Fibroblast of lung (primary cell): ENCODE results near the gene C6orf62. TPM values are rescaled to one million over a fixed set of nuclear protein-coding genes. Genes with fewer than 3 reads are reported as not detected.

ENCODE experiments used
- DNase-seq, 2 donors: peaks; one replicate each; pipeline versions ENCODE4 v3.0.0 to v3.0.0-alpha.2; 2010; ENCODE audit warnings: low read depth in 2 of 2
- H2AFZ ChIP-seq: 2 replicates; pipeline ENCODE4 v1.5.1; 2012; ENCODE audit warnings: low read length, control low read depth, inconsistent platforms
- H3K27ac ChIP-seq: 2 replicates; pipeline ENCODE4 v1.5.1; 2011; ENCODE audit warnings: low read length, control low read depth; ENCODE audit not compliant: insufficient read depth
- H3K27me3 ChIP-seq: 2 replicates; pipeline ENCODE4 v1.5.1; 2011; ENCODE audit warnings: mild to moderate bottlenecking, low read length; ENCODE audit not compliant: control insufficient read depth, insufficient read depth
- H3K36me3 ChIP-seq: 2 replicates; pipeline ENCODE4 v1.5.1; 2011; ENCODE audit warnings: low read length; ENCODE audit not compliant: control insufficient read depth, insufficient read depth
- H3K4me1 ChIP-seq: 2 replicates; pipeline ENCODE4 v1.5.1; 2011; ENCODE audit warnings: low read length; ENCODE audit not compliant: control insufficient read depth, insufficient read depth; ENCODE audit errors: extremely low read depth
- H3K4me2 ChIP-seq: 2 replicates; pipeline ENCODE4 v1.5.1; 2011; ENCODE audit warnings: low read length, control low read depth; ENCODE audit not compliant: insufficient read depth; ENCODE audit errors: extremely low read depth
- H3K4me3 ChIP-seq, 4 experiments: fragments of 200-600 bp in 1 of 4; sonication (generic) in 1 of 4; replicated peaks in 1 of 4; 2 replicates each; pipeline ENCODE4 v1.5.1; 2011 to 2016; ENCODE audit warnings: low read length in 4 of 4, low read depth in 3 of 4, mild to moderate bottlenecking in 3 of 4, control low read depth in 2 of 4, inconsistent platforms in 1 of 4, mixed read lengths in 1 of 4; ENCODE audit not compliant: insufficient read depth in 1 of 4; ENCODE audit errors: control extremely low read depth in 1 of 4
- H3K79me2 ChIP-seq: 2 replicates; pipeline ENCODE4 v1.5.1; 2012; ENCODE audit warnings: mild to moderate bottlenecking, low read length, inconsistent platforms; ENCODE audit not compliant: control insufficient read depth, insufficient read depth
- H3K9ac ChIP-seq: 2 replicates; pipeline ENCODE4 v1.5.1; 2011; ENCODE audit warnings: mild to moderate bottlenecking, low read length, control low read depth; ENCODE audit not compliant: insufficient read depth
- H3K9me3 ChIP-seq: 2 replicates; pipeline ENCODE4 v1.5.1; 2012; ENCODE audit warnings: low read depth, low read length; ENCODE audit not compliant: control insufficient read depth, insufficient read depth
- H4K20me1 ChIP-seq: 2 replicates; pipeline ENCODE4 v1.5.1; 2011; ENCODE audit warnings: low read length; ENCODE audit not compliant: control insufficient read depth, insufficient read depth; ENCODE audit errors: extremely low read depth
- EZH2 ChIP-seq: IDR thresholded peaks from 2 replicates; pipeline ENCODE4 v1.5.1; 2012; ENCODE audit warnings: low read length, control low read depth, mild to moderate bottlenecking; ENCODE audit errors: missing control alignments
- polyA plus RNA-seq, 2 donors: library from polyadenylated mRNA; depleted of rRNA in 1 of 2; stranded (reverse) in 1 of 2; unstranded in 1 of 2; fragments of >200 nt; gene quantifications; 2 replicates each; pipeline ENCODE4 v1.2.1, GENCODE V29; 2011 to 2012; ENCODE audit warnings: missing spikeins in 1 of 2
- total RNA-seq: library from RNA; depleted of rRNA; stranded (reverse); fragments of >200 nt; gene quantifications from 2 replicates; pipeline ENCODE4 v1.2.1, GENCODE V29; 2014
- TF ChIP-seq, protein P1 (sequence below), 2 donors: IDR thresholded peaks in 1 of 2; conservative IDR thresholded peaks in 1 of 2; 1 replicate in 1 of 2; 2 replicates in 1 of 2; pipeline ENCODE4 v1.5.1; 2011 to 2012; ENCODE audit warnings: low read length in 2 of 2, control low read depth in 1 of 2, inconsistent platforms in 1 of 2, low read depth in 1 of 2, mild to moderate bottlenecking in 1 of 2

Gene C6orf62
- total and polyA plus RNA-seq, 2 donors (not counting 1 experiment from before 2014, with no cell fraction given) = 103 to 147 TPM

GRCh38 chr6:24667378-24667803, 51.6 kb downstream of the C6orf62 start:
- no peaks in the 10 kb centered on the region for H3K27me3 ChIP-seq
- peak overlapping the region; percentile 93 for H2AFZ ChIP-seq
- no peaks in the 10 kb centered on the region for H4K20me1 ChIP-seq
- no peak for TF ChIP-seq EZH2
- TF ChIP-seq, protein P1, sequence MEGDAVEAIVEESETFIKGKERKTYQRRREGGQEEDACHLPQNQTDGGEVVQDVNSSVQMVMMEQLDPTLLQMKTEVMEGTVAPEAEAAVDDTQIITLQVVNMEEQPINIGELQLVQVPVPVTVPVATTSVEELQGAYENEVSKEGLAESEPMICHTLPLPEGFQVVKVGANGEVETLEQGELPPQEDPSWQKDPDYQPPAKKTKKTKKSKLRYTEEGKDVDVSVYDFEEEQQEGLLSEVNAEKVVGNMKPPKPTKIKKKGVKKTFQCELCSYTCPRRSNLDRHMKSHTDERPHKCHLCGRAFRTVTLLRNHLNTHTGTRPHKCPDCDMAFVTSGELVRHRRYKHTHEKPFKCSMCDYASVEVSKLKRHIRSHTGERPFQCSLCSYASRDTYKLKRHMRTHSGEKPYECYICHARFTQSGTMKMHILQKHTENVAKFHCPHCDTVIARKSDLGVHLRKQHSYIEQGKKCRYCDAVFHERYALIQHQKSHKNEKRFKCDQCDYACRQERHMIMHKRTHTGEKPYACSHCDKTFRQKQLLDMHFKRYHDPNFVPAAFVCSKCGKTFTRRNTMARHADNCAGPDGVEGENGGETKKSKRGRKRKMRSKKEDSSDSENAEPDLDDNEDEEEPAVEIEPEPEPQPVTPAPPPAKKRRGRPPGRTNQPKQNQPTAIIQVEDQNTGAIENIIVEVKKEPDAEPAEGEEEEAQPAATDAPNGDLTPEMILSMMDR (conservative IDR thresholded peaks at IDR 0.05 in 1 of 2, IDR thresholded peaks at IDR 0.05 in 1 of 2; ENCODE audit: low read depth in 1 of 2, low read length in 2 of 2) = no peak
- peaks cover 6% of the 10 kb centered on the region for H3K4me1 ChIP-seq
- H3K9me3 ChIP-seq = no peaks in the 10 kb centered on the region
- H3K79me2 ChIP-seq = peaks cover 17% of the 10 kb centered on the region
- peak in 1 of 2 donors; percentile 5 for DNase-seq
- H3K4me3 ChIP-seq = peak overlapping the region; percentile 72 to 99 (median 76)
- peak overlapping the region; percentile 84 for H3K9ac ChIP-seq
- peak overlapping the region; percentile 91 for H3K4me2 ChIP-seq
- H3K36me3 ChIP-seq = no peaks in the 10 kb centered on the region
- peak overlapping the region; percentile 90 for H3K27ac ChIP-seq

- Histone ChIP-seq H3K27ac (peak within 1 kb of the TSS; percentile 90), H3K4me3 (peak within 1 kb of the TSS; percentile 79 to 99 (median 90)), H3K4me1 (peaks cover 6% of the 10 kb centered on the region), H3K9me3 (no peaks in the 10 kb centered on the region), H3K4me2 (peak within 1 kb of the TSS; percentile 91), H3K36me3 (no peaks in the 10 kb centered on the region), H3K79me2 (peaks cover 17% of the 10 kb centered on the region), H3K27me3 (no peaks in the 10 kb centered on the region), H3K9ac (peak within 1 kb of the TSS; percentile 84), H4K20me1 (no peaks in the 10 kb centered on the region), H2AFZ (peak within 1 kb of the TSS; percentile 99)
- no peak for TF ChIP-seq EZH2
- TF ChIP-seq, protein P1 (conservative IDR thresholded peaks at IDR 0.05 in 1 of 2, IDR thresholded peaks at IDR 0.05 in 1 of 2; ENCODE audit: low read depth in 1 of 2, low read length in 2 of 2) = peak; percentile 52 to 60
- peak; percentile 94 to 97 for DNase-seq
These were observed 52.1 kb downstream of the C6orf62 start, which contains the start of the genes ACOT13 and TDP2 for GRCh38 chr6:24666641-24667377. Gene ACOT13, plus strand, starts transcription at chr6:24667077. Its CDS starts 187 bp downstream, at chr6:24667264. Gene TDP2, minus strand, starts transcription at chr6:24666899. Its CDS starts 37 bp downstream, at chr6:24666862.

GRCh38 chr6:24666097-24666640, 52.8 kb downstream of the C6orf62 start:
- peak overlapping the region; percentile 67 for H3K4me2 ChIP-seq
- H3K36me3 ChIP-seq = no peaks in the 10 kb centered on the region
- no peaks in the 10 kb centered on the region for H3K27me3 ChIP-seq
- H3K9ac ChIP-seq = peak overlapping the region; percentile 84
- H4K20me1 ChIP-seq = no peaks in the 10 kb centered on the region
- H3K4me3 ChIP-seq = peak overlapping the region; percentile 79 to 97 (median 86)
- peaks cover 17% of the 10 kb centered on the region for H3K79me2 ChIP-seq
- peak overlapping the region; percentile 89 for H3K27ac ChIP-seq
- H3K9me3 ChIP-seq = no peaks in the 10 kb centered on the region
- H3K4me1 ChIP-seq = peaks cover 6% of the 10 kb centered on the region
- peak; percentile 24 to 49 for DNase-seq
- peak overlapping the region; percentile 99 for H2AFZ ChIP-seq
- TF ChIP-seq, protein P1 (conservative IDR thresholded peaks at IDR 0.05 in 1 of 2, IDR thresholded peaks at IDR 0.05 in 1 of 2; ENCODE audit: low read depth in 1 of 2, low read length in 2 of 2) = peak in 1 of 2 donors; percentile 8
- no peak for TF ChIP-seq EZH2
